GM12875 (cell line): ENCODE measurements around the gene IRX2.

Source experiments
- H3K4me3 ChIP-seq: one replicate; pipeline ENCODE4 v1.5.1; 2011; ENCODE audit warnings: low read depth, low read length, control low read depth
- CTCF ChIP-seq: IDR thresholded peaks from 2 replicates; pipeline ENCODE4 v1.5.1; 2011; ENCODE audit warnings: low read depth, mild to moderate bottlenecking, control low read depth, inconsistent platforms, low read length, moderate library complexity, borderline replicate concordance; ENCODE audit not compliant: insufficient read depth

The IRX2 gene

GRCh38 chr5:2746561-2747032 is 4.9 kb downstream of the IRX2 start:
- no peak overlapping the region for H3K4me3 ChIP-seq
- TF ChIP-seq CTCF = no peak

- H3K4me3 ChIP-seq = no peak overlapping the region
Measured at GRCh38 chr5:2744485-2744884, 7.0 kb downstream of the IRX2 start.

GRCh38 chr5:2742921-2743679 is 8.4 kb downstream of the IRX2 start:
- TF ChIP-seq CTCF = no peak
- H3K4me3 ChIP-seq = no peak overlapping the region

More at GRCh38 chr5:2744485-2744884, 7.0 kb downstream of the IRX2 start:
- TF ChIP-seq CTCF = no peak

GRCh38 chr5:2741956-2742355 is 9.5 kb downstream of the IRX2 start:
- TF ChIP-seq CTCF = no peak
- H3K4me3 ChIP-seq = no peak overlapping the region

- no peak for TF ChIP-seq CTCF
- H3K4me3 ChIP-seq = no peak overlapping the region
Measured at GRCh38 chr5:2740876-2741555, 10.5 kb downstream of the IRX2 start.

GRCh38 chr5:2740051-2740875 is 11.2 kb downstream of the IRX2 start:
- no peak overlapping the region for H3K4me3 ChIP-seq
- no peak for TF ChIP-seq CTCF
